HepG2 (cell line): ENCODE results near the gene MAN1C1. TPM values are rescaled to one million over a fixed set of nuclear protein-coding genes. Genes with fewer than 3 reads are reported as not detected.

Experiments
- KAT7 ChIP-seq: IDR thresholded peaks from 2 replicates; pipeline ENCODE4 v1.6.1; 2018; ENCODE audit warnings: borderline replicate concordance, missing compliant biosample characterization
- ZNF678 ChIP-seq: sonication (generic); formaldehyde crosslinking; IDR thresholded peaks from 2 replicates; pipeline ENCODE4 v1.4.0; 2020; ENCODE audit warnings: mild to moderate bottlenecking, missing genetic modification reagents
- ZNF747 ChIP-seq: sonication (generic); formaldehyde crosslinking; IDR thresholded peaks from 2 replicates; pipeline ENCODE4 v1.8.1; 2023; ENCODE audit warnings: missing genetic modification reagents, mild to moderate bottlenecking, borderline replicate concordance
- polyA plus RNA-seq, 8 experiments: library from polyadenylated mRNA; depleted of rRNA in 3 of 8; stranded (reverse) in 7 of 8; unstranded in 1 of 8; fragments of >200 nt; fragmentation: Illumina TruSeq in 4 of 8; extraction: Trizol in 4 of 8; gene quantifications; 2 replicates each; pipeline versions ENCODE4 v1.2.1 to v1.2.3, GENCODE V29; 2011 to 2016; ENCODE audit warnings: low read depth in 4 of 8, missing spikeins in 1 of 8, mixed read lengths in 1 of 8; ENCODE audit not compliant: insufficient read depth in 1 of 8
- total RNA-seq, 5 experiments: library from RNA; depleted of rRNA; stranded (reverse); fragments of >200 nt; fragmentation: Illumina TruSeq; extraction: Trizol; gene quantifications; 2 replicates each; pipeline ENCODE4 v1.2.3, GENCODE V29; 2016; ENCODE audit warnings: low read depth in 1 of 5
- TF ChIP-seq, protein P1 (sequence below): sonication (generic); formaldehyde crosslinking; IDR thresholded peaks from 2 replicates; pipeline ENCODE4 v1.4.0; 2020; ENCODE audit warnings: mild to moderate bottlenecking, missing genetic modification reagents
- TF ChIP-seq, protein P2 (sequence below): sonication (generic); formaldehyde crosslinking; IDR thresholded peaks from 2 replicates; pipeline ENCODE4 v1.8.0; 2022; ENCODE audit warnings: mild to moderate bottlenecking, missing genetic modification reagents, moderate library complexity

MAN1C1 gene
- total and polyA plus RNA-seq, 2 of the 13 experiments (the other 11 are each of a cell fraction or from before 2014, with no cell fraction given) = 0.18 to 0.49 TPM

- TF ChIP-seq, protein P1, sequence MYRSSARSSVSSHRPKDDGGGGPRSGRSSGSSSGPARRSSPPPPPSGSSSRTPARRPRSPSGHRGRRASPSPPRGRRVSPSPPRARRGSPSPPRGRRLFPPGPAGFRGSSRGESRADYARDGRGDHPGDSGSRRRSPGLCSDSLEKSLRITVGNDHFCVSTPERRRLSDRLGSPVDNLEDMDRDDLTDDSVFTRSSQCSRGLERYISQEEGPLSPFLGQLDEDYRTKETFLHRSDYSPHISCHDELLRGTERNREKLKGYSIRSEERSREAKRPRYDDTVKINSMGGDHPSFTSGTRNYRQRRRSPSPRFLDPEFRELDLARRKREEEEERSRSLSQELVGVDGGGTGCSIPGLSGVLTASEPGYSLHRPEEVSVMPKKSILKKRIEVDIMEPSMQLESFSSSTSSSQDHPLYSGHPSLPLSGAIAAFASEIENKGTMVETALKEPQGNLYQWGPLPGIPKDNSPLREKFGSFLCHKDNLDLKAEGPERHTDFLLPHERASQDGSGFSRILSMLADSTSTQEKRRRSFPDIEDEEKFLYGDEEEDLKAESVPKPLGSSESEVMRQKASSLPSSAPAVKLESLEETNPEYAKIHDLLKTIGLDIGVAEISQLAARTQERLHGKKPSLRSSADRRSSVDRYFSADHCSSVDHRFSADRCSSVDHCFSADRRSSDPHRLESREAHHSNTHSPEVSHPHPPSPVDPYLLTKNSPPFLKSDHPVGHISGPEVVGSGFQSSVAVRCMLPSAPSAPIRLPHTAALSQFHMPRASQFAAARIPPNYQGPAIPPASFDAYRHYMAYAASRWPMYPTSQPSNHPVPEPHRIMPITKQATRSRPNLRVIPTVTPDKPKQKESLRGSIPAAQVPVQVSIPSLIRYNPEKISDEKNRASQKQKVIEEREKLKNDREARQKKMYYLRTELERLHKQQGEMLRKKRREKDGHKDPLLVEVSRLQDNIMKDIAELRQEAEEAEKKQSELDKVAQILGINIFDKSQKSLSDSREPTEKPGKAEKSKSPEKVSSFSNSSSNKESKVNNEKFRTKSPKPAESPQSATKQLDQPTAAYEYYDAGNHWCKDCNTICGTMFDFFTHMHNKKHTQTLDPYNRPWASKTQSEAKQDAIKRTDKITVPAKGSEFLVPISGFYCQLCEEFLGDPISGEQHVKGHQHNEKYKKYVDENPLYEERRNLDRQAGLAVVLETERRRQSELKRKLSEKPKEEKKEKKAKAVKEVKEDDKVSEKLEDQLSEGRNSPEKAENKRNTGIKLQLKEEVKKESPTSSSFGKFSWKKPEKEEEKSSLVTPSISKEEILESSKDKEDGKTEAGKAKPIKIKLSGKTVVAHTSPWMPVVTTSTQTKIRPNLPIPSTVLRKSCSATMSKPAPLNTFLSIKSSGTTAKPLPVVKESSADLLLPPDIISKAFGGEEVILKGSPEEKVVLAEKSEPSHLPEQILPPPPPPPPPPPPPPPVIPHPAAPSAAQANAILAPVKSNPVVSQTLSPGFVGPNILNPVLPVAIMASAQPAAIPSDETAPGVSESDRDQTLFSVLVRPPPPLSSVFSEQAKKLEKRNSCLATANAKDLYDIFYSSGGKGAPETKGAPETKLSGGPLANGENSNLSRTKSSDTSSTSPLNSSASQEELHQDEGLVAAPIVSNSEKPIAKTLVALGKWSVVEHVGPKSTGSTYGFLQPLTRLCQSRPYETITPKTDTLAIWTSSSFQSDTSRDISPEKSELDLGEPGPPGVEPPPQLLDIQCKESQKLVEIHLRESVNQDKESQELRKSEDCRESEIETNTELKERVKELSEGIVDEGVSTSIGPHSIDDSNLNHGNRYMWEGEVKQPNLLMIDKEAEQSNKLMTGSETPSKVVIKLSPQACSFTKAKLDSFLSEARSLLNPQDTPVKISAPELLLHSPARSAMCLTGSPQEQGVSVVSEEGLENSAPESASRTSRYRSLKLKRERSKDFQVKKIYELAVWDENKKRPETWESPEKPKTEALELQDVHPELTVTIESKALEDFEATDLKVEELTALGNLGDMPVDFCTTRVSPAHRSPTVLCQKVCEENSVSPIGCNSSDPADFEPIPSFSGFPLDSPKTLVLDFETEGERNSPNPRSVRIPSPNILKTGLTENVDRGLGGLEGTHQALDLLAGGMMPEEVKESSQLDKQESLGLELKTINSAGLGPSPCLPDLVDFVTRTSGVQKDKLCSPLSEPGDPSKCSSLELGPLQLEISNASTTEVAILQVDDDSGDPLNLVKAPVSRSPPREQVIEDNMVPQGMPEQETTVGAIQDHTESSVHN (CRISPR knock-in tag) = no peak
- no peak for TF ChIP-seq ZNF678 (CRISPR knock-in tag)
- TF ChIP-seq, protein P2, sequence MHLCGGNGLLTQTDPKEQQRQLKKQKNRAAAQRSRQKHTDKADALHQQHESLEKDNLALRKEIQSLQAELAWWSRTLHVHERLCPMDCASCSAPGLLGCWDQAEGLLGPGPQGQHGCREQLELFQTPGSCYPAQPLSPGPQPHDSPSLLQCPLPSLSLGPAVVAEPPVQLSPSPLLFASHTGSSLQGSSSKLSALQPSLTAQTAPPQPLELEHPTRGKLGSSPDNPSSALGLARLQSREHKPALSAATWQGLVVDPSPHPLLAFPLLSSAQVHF (CRISPR knock-in tag) = no peak
- TF ChIP-seq ZNF747 (CRISPR knock-in tag) = no peak
- TF ChIP-seq KAT7 (CRISPR knock-in tag) = no peak
Measured at GRCh38 chr1:25593861-25594260, 22.7 kb upstream of the MAN1C1 start (continued).
